OCI-LY3 (cell line): Measurements from ENCODE around the gene GSC2.

ENCODE experiments used
- CTCF ChIP-seq: fragments of 200-600, 300-600 bp; sonication (generic); IDR thresholded peaks from 2 replicates; pipeline ENCODE4 v1.5.1; 2014; ENCODE audit warnings: antibody characterized with exemption, low read length, low read depth
- EZH2phosphoT487 ChIP-seq: fragments of 200-600 bp; shearing (Covaris generic); IDR thresholded peaks from 2 replicates; pipeline ENCODE4 v1.6.1; 2018; ENCODE audit warnings: antibody characterized with exemption, mixed run types, low read depth

GRCh38 chr22:19109198-19110063, 40.7 kb downstream of the GSC2 start:
- no peak for TF ChIP-seq CTCF
- no peak for TF ChIP-seq EZH2phosphoT487
